Measurements from ENCODE around the gene VWA3B. TPM values are rescaled to one million over a fixed set of nuclear protein-coding genes. Genes with fewer than 3 reads are reported as not detected.

The VWA3B gene
- total RNA-seq, 1 experiment from 2014 or later, result not detected

GRCh38 chr2:98118852-98119251 lies 31.9 kb downstream of the VWA3B start:
- Mint-ChIP-seq H3K27me3 (ENCODE audit: low read depth) (peaks cover 32% of the 10 kb centered on the region), H3K4me3 (no peak overlapping the region), H3K36me3 (ENCODE audit: insufficient read depth in 1 of 3, low read depth in 3 of 3) (no peaks in the 10 kb centered on the region; a peak in 1 of 7 replicates), H3K9me3 (no peaks in the 10 kb centered on the region), H3K4me1 (0 out of 4 replicates have a peak, but pooled peaks cover 0 to 2% of the 10 kb centered on the region in 2 experiments), H3K27ac (no peak overlapping the region)
- H2BK20ac ChIP-seq (ENCODE audit: low read depth, low read length, poor library complexity, severe bottlenecking), result no peak overlapping the region
- H3K27me3 ChIP-seq (ENCODE audit: insufficient read depth, low read length), result no peaks in the 10 kb centered on the region; the same call in 1 of the 2 replicates
- H2AK5ac ChIP-seq (ENCODE audit: insufficient read length, low read length), result no peak overlapping the region
- no peaks in the 10 kb centered on the region for H3K79me1 ChIP-seq (ENCODE audit: insufficient read depth, low read depth, low read length, poor library complexity, severe bottlenecking)
- H3K4me1 ChIP-seq (ENCODE audit: insufficient read depth, low read length), result no peaks in the 10 kb centered on the region
- no peak overlapping the region for H2BK15ac ChIP-seq (ENCODE audit: low read depth, low read length)
- H3K9ac ChIP-seq (ENCODE audit: extremely low read depth, insufficient read length, low read length), result no peak overlapping the region
- H4K8ac ChIP-seq (replicated peaks; ENCODE audit: insufficient read length, low read depth, low read length), result no peak overlapping the region
- no peaks in the 10 kb centered on the region for H3K9me3 ChIP-seq (ENCODE audit: control insufficient read depth, low read depth, low read length)
- H3K4ac ChIP-seq (ENCODE audit: low read depth, low read length), result no peak overlapping the region
- H3K23ac ChIP-seq (ENCODE audit: insufficient read length, low read depth, low read length), result no peak overlapping the region
- H3K4me2 ChIP-seq (ENCODE audit: insufficient read depth, insufficient read length, low read length), result no peak overlapping the region
- no peak overlapping the region for H3T11ph ChIP-seq (ENCODE audit: low read length)
- DNase-seq, result no peak
- H2BK12ac ChIP-seq (ENCODE audit: insufficient read length, low read depth, low read length), result no peak overlapping the region
- H4K5ac ChIP-seq (ENCODE audit: insufficient read length, low read depth, low read length), result no peak overlapping the region
- no peaks in the 10 kb centered on the region for H4K20me1 ChIP-seq (ENCODE audit: control insufficient read depth, insufficient read depth, insufficient read length)
- H3K56ac ChIP-seq (ENCODE audit: insufficient read length, low read depth, low read length), result no peak overlapping the region
- H2BK5ac ChIP-seq (ENCODE audit: insufficient read length, low read length), result no peak overlapping the region
- H2BK120ac ChIP-seq (ENCODE audit: low read depth, low read length, poor library complexity, severe bottlenecking), result no peak overlapping the region
- H3K23me2 ChIP-seq (ENCODE audit: insufficient read length, low read depth, low read length, poor library complexity, severe bottlenecking), result no peaks in the 10 kb centered on the region
- no peak overlapping the region for H4K91ac ChIP-seq (ENCODE audit: insufficient read length, low read depth, low read length)
- no peak for TF ChIP-seq CTCF (conservative IDR thresholded peaks at IDR 0.05)
- no peaks in the 10 kb centered on the region for H3K79me2 ChIP-seq (ENCODE audit: insufficient read depth, low read length)
- no peak overlapping the region for H3K14ac ChIP-seq (ENCODE audit: insufficient read depth, low read length)
- no CpG with 5 or more reads among the region's 2 CpGs for WGBS (ENCODE audit: extremely low coverage, insufficient read length, low lambda C conversion rate)
- no peak overlapping the region for H3K18ac ChIP-seq (ENCODE audit: insufficient read length, low read depth, low read length)
- H3K27ac ChIP-seq (ENCODE audit: insufficient read length, low read depth, low read length), result no peak overlapping the region
- no peak overlapping the region for H2AFZ ChIP-seq (ENCODE audit: low read length)
